ENCODE measurements around the gene FLRT3. TPM values are rescaled to one million over a fixed set of nuclear protein-coding genes. Genes with fewer than 3 reads are reported as not detected.

The FLRT3 gene
- total RNA-seq, 1 experiment from 2014 or later = 1.5 TPM

- Histone ChIP-seq H3K4me3 (replicated peaks in 1 of 2; ENCODE audit: low read depth in 1 of 2, low read length in 2 of 2) (no peak overlapping the region), H3K4me1 (ENCODE audit: control insufficient read depth in 1 of 2, insufficient read depth in 2 of 2, low read length in 2 of 2) (no peaks in the 10 kb centered on the region), H4K20me1 (ENCODE audit: insufficient read depth) (no peaks in the 10 kb centered on the region), H3K36me3 (ENCODE audit: control insufficient read depth in 1 of 2, insufficient read depth in 2 of 2, low read length in 2 of 2) (no peaks in the 10 kb centered on the region), H2AFZ (ENCODE audit: low read depth, low read length, poor library complexity, severe bottlenecking) (no peak overlapping the region), H3K27ac (ENCODE audit: low read depth, low read length) (no peak overlapping the region), H3K27me3 (ENCODE audit: insufficient read depth, low read length) (no peaks in the 10 kb centered on the region), H3K9me3 (ENCODE audit: control insufficient read depth in 1 of 2, insufficient read depth in 1 of 2, low read depth in 1 of 2, low read length in 2 of 2) (no peaks in the 10 kb centered on the region), H3K79me2 (ENCODE audit: insufficient read depth, low read length) (no peaks in the 10 kb centered on the region), H3K9me2 (ENCODE audit: insufficient read depth) (no peaks in the 10 kb centered on the region), H3K9ac (ENCODE audit: low read length) (no peak overlapping the region), H3K4me2 (ENCODE audit: low read length) (no peak overlapping the region)
- TF ChIP-seq ZFX (IDR thresholded peaks at IDR 0.05) = no peak
- no peak for TF ChIP-seq YY1 (IDR thresholded peaks at IDR 0.05; ENCODE audit: extremely low read depth, insufficient replicate concordance, low read depth, low read length)
- no peak for TF ChIP-seq SIN3A (IDR thresholded peaks at IDR 0.05; ENCODE audit: low read depth)
- TF ChIP-seq ZBTB33 (IDR thresholded peaks at IDR 0.05; ENCODE audit: extremely low read depth, insufficient replicate concordance, low read length) = no peak
- TF ChIP-seq CEBPB (IDR thresholded peaks at IDR 0.05; ENCODE audit: low read depth) = no peak
- TF ChIP-seq FOSL1 (IDR thresholded peaks at IDR 0.05; ENCODE audit: low read depth) = no peak
- TF ChIP-seq SP1 (IDR thresholded peaks at IDR 0.05; ENCODE audit: low read depth) = no peak
- TF ChIP-seq POLR2AphosphoS5 (IDR thresholded peaks at IDR 0.05; ENCODE audit: low read depth, low read length) = no peak
- no peak for TF ChIP-seq TCF7L2 (IDR thresholded peaks at IDR 0.05; ENCODE audit: borderline replicate concordance, extremely low read depth, insufficient read depth, insufficient read length)
- ChIA-PET POLR2A (no interaction called here), CTCF (no interaction called here), RAD21 (ENCODE audit: low non-redundant PET in 1 of 2, low total read pairs in 2 of 2, uncharacterized antibody in 2 of 2, unreplicated experiment in 2 of 2) (no interaction called here)
- ATAC-seq (no peak), DNase-seq (ENCODE audit: low read depth, low spot score) (no peak)
- intact Hi-C loops (cut with micrococcal nuclease) = no loop called here
- no TSS peak for BruUV-seq (replicated peaks)
These were observed 34.3 kb downstream of the FLRT3 start for GRCh38 chr20:14303106-14303505.

GRCh38 chr20:14299831-14300230 lies 37.6 kb downstream of the FLRT3 start:
- intact Hi-C loops (cut with micrococcal nuclease) = no loop called here

More at GRCh38 chr20:14299831-14300230, 37.6 kb downstream of the FLRT3 start:
- Histone ChIP-seq H3K27me3 (ENCODE audit: insufficient read depth, low read length) (no peaks in the 10 kb centered on the region), H3K4me2 (ENCODE audit: low read length) (no peak overlapping the region), H3K9me2 (ENCODE audit: insufficient read depth) (no peaks in the 10 kb centered on the region), H4K20me1 (ENCODE audit: insufficient read depth) (no peaks in the 10 kb centered on the region), H3K4me3 (replicated peaks in 1 of 2; ENCODE audit: low read depth in 1 of 2, low read length in 2 of 2) (no peak overlapping the region), H3K4me1 (ENCODE audit: control insufficient read depth in 1 of 2, insufficient read depth in 2 of 2, low read length in 2 of 2) (no peaks in the 10 kb centered on the region), H2AFZ (ENCODE audit: low read depth, low read length, poor library complexity, severe bottlenecking) (no peak overlapping the region), H3K36me3 (ENCODE audit: control insufficient read depth in 1 of 2, insufficient read depth in 2 of 2, low read length in 2 of 2) (no peaks in the 10 kb centered on the region), H3K79me2 (ENCODE audit: insufficient read depth, low read length) (no peaks in the 10 kb centered on the region), H3K9me3 (ENCODE audit: control insufficient read depth in 1 of 2, insufficient read depth in 1 of 2, low read depth in 1 of 2, low read length in 2 of 2) (no peaks in the 10 kb centered on the region), H3K27ac (ENCODE audit: low read depth, low read length) (no peak overlapping the region), H3K9ac (ENCODE audit: low read length) (no peak overlapping the region)
- POLR2A ChIA-PET = no interaction called here
- BruUV-seq (replicated peaks) = no TSS peak
- DNase-seq (ENCODE audit: low read depth, low spot score) (no peak), ATAC-seq (no peak)
- RAD21 ChIA-PET (ENCODE audit: low non-redundant PET in 1 of 2, low total read pairs in 2 of 2, uncharacterized antibody in 2 of 2, unreplicated experiment in 2 of 2) = no interaction called here
- CTCF ChIA-PET = no interaction called here
- TF ChIP-seq FOSL1 (IDR thresholded peaks at IDR 0.05; ENCODE audit: low read depth) (no peak), SP1 (IDR thresholded peaks at IDR 0.05; ENCODE audit: low read depth) (no peak), YY1 (IDR thresholded peaks at IDR 0.05; ENCODE audit: extremely low read depth, insufficient replicate concordance, low read depth, low read length) (no peak), CTCF (IDR thresholded peaks at IDR 0.05 in 2 of 3, conservative IDR thresholded peaks at IDR 0.05 in 1 of 3; ENCODE audit: borderline replicate concordance in 1 of 3, insufficient read depth in 1 of 3, low read depth in 2 of 3, low read length in 2 of 3) (no peak), EZH2 (IDR thresholded peaks at IDR 0.05) (no peak), POLR2A (IDR thresholded peaks at IDR 0.05; ENCODE audit: borderline replicate concordance, extremely low read depth, insufficient read depth, insufficient read length) (no peak)
